SIG-M5 (cell line): ENCODE measurements around the gene TMEM106C.

Experiments
- DNase-seq: peaks from one replicate; lab custom pipeline; 2025; lab: John Stamatoyannopoulos, UW

The TMEM106C gene

DNA sequence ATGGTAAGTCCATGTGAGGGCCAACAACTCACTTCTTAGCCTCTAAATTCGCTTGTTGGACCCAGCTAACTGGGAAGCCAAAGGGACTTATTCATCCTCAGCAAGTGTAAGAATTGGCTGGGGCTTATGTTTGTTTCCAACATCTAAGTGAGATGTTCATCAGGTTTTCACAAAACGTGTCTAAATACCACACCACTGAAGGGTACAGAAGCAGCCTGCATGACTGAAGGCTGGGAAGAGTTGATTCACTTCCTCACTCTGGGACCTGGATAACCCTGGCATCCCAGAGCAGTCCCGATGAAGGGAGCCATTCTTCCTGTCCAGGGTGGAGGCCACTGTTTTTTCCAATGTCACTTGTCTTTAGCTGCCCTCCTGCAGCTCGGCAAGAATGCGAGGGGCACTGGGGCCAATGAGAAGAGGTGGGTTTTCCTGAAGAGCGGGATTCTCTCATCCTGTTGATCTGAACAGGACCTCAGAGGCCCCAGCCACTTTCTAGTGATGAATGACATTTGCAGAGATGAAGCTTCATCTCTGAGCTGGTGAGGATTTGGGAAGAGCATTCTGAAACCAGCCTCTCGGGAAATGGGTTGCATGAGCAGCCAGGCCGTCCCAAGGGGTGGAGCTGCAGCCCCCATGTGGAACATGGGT is 53.1 kb downstream of the TMEM106C start:
- no peak for DNase-seq

DNA sequence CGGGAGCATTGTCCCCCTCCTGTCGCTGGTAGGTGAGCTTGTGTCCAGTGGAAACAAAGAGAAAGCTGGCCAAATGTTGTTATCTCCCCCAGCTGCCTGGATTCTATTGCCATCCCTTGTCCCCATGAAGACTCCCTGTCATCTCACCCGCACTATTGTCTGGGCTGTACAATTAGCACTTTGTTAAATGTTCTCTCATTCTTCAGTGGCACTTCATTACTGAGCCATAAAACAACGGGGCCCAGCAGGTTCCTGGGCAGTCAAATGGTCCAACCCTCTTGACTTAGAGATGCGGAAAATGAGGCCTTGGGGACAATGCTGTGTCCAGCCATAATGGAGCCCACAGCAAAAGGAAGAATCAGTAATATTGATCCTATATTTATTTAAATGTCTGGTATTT is 54.1 kb downstream of the TMEM106C start:
- DNase-seq, result no peak

DNA sequence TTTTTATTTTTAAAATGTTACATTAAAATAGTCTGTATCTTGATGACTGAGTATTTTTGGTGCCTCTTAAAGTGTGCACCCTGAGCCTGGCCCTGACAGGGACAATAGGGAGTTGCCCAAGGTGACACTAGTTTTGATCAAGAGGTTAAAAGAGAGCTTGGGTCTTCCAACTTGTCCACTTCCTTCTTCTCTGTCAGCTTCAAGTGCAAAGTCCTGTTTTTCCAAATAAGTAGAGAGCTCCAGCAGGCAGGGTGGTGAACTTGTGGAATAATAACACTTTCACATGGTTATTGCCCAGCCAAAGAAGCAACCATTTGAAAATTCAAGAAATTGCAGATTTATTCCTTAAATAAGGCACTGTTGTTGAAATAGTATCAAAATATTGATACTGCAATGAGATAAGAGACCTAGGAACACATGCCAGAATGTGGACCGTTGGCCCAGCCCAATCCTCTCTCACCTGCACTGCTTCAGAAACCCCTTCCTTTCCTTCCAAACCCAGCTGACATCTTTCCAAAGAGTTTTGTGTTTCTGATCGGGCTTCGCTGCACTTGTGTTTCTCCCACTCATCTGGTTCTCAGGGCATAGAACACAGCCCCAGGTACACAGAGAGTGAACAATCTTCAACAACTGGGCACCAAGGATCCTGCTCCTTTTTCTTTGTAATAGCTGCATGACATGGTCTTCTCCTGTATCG is 54.7 kb downstream of the TMEM106C start:
- DNase-seq, result no peak
